ENCODE results near the gene EIF4A2. TPM values are rescaled to one million over a fixed set of nuclear protein-coding genes. Genes with fewer than 3 reads are reported as not detected.

The EIF4A2 gene
- total RNA-seq, 1 donor from 2014 or later: 364 TPM

DNA sequence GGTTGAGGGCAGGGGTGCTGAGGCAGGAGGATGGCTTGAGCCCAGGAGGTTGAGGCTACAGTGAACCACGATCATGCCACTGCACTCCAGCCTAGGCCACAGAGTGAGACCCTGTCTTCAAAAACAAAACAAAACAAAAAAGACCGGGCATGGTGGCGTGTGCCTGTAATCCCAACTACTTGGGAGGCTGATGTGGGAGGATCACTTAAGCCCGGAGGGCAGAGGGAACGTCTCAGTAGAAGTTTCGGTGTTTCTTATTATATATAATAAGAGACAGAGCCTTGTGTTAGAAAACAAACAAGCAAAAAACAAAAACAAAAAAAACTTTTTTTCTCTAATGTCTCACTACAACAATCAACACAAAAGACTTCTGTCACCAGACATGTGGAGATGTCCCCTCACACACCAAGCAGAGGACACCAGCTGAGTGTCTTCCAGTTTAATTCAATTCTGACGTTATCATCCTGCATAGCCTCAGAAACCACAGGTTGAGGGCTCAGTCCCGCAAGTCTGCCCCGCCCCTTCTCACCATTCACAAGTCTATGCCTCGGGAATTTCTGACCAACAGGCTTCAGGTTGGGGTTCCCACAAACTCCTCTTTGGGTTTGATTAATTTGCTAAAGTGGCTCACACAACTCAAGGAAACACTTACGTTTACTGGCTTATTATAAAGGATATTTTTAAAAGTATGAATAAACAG lies 24.0 kb upstream of the EIF4A2 start:
- Mint-ChIP-seq H3K4me3 (no peak overlapping the region), H3K4me1 (no peaks in the 10 kb centered on the region), H3K27ac (ENCODE audit: unreplicated experiment) (no peak overlapping the region), H3K9me3 (no peaks in the 10 kb centered on the region), H3K27me3 (ENCODE audit: low read depth) (peaks cover 8% of the 10 kb centered on the region), H3K36me3 (ENCODE audit: low read depth) (no peaks in the 10 kb centered on the region)
- TF ChIP-seq, protein P1, sequence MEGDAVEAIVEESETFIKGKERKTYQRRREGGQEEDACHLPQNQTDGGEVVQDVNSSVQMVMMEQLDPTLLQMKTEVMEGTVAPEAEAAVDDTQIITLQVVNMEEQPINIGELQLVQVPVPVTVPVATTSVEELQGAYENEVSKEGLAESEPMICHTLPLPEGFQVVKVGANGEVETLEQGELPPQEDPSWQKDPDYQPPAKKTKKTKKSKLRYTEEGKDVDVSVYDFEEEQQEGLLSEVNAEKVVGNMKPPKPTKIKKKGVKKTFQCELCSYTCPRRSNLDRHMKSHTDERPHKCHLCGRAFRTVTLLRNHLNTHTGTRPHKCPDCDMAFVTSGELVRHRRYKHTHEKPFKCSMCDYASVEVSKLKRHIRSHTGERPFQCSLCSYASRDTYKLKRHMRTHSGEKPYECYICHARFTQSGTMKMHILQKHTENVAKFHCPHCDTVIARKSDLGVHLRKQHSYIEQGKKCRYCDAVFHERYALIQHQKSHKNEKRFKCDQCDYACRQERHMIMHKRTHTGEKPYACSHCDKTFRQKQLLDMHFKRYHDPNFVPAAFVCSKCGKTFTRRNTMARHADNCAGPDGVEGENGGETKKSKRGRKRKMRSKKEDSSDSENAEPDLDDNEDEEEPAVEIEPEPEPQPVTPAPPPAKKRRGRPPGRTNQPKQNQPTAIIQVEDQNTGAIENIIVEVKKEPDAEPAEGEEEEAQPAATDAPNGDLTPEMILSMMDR (conservative IDR thresholded peaks at IDR 0.05): no peak
- DNase-seq (ENCODE audit: low read depth, low spot score): no peak

DNA sequence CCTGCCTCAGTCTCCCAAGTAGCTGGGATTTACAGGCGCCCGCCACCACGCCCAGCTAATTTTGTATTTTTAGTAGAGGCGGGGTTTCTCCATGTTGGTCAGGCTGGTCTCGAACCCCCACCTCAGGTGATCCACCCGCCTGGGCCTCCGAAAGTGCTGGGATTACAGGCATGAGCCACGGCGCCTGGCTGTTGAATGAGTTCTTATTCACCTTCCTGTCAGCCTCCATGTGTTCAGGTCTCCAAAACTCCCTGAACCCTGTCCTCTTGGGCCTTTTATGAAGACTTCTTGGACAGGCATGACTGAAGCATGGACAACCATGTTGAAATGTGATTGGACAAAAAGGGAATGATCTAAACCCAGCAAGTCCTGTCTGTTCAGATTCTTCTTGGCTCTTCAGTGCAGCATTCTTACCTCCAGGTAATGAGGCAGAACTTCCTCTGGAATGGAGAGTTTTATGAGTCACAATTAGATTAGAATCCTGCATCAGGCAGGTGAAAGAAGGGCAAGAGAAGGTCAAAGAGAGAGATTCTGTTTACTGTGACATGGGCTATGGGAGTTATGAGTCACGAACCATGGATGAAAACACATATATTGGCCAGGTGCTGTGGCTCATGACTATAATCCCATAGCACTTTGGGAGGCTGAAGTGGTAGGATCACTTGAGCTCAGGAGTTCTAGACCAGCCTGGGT lies 23.1 kb upstream of the EIF4A2 start:
- TF ChIP-seq, protein P1 (conservative IDR thresholded peaks at IDR 0.05): no peak
- no peak overlapping the region for H3K4me3 Mint-ChIP-seq
- no peaks in the 10 kb centered on the region for H3K9me3 Mint-ChIP-seq
- H3K36me3 Mint-ChIP-seq (ENCODE audit: low read depth): no peaks in the 10 kb centered on the region
- no peak for DNase-seq (ENCODE audit: low read depth, low spot score)
- peaks cover 4% of the 10 kb centered on the region for H3K27me3 Mint-ChIP-seq (ENCODE audit: low read depth)
- H3K4me1 Mint-ChIP-seq: no peaks in the 10 kb centered on the region
- H3K27ac Mint-ChIP-seq (ENCODE audit: unreplicated experiment): no peak overlapping the region

DNA sequence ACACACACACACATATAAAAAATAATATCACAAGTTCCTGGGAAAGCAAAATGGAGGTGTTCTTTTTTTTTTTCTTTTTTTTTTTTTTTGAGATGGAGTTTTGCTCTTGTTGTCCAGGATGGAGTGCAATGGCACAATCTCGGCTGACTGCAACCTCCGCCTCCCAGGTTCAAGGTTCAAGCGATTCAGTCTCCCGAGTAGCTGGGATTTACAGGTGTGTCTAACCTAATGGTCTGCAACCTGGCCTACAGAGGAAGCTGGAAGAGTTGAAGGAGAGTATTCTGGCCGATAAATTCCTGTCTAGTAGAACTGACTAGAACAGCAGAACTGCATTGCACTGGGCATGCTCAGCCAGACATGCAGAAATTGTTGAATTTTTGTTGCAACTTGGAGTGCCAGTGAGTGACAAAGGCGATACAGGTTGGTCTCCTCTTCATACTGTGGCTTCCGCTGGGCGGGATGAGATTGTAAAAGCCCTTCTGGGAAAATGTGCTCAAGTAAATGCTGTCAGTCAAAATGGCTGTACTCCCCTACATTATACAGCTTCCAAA lies 22.4 kb upstream of the EIF4A2 start:
- no peak overlapping the region for H3K27ac Mint-ChIP-seq (ENCODE audit: unreplicated experiment)

DNA sequence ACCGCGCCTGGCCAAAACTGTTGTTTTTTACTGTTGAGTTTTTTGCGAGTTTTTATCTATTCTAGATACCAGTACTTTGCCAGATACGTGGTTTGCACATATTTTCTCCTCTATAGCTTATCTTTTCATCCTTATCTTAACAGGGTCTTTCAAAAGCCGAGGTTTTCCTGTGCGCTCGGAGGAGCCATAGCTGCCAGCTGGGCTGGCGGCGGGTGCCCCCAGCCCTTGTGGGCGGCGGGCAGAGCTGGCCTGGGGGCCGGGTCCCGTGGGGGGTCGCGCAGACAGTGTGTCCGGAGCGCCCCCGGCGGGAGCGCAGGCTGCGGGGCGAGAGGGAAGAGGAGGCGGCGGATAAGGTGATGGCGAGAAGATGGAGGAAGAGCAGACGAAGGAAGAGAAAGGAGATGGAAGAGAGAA lies 11.1 kb upstream of the EIF4A2 start:
- no peaks in the 10 kb centered on the region for H3K9me3 Mint-ChIP-seq
- H3K36me3 Mint-ChIP-seq (ENCODE audit: low read depth): no peaks in the 10 kb centered on the region
- H3K4me3 Mint-ChIP-seq: peak overlapping the region; percentile 66
- H3K27me3 Mint-ChIP-seq (ENCODE audit: low read depth): no peaks in the 10 kb centered on the region
- TF ChIP-seq, protein P1 (conservative IDR thresholded peaks at IDR 0.05): no peak
- H3K27ac Mint-ChIP-seq (ENCODE audit: unreplicated experiment): no peak overlapping the region
- DNase-seq (ENCODE audit: low read depth, low spot score): no peak
- H3K4me1 Mint-ChIP-seq: peaks cover 11% of the 10 kb centered on the region

More for the DNA sequence above, 22.4 kb upstream of the EIF4A2 start:
- Mint-ChIP-seq H3K27me3 (ENCODE audit: low read depth) (peaks cover 3% of the 10 kb centered on the region), H3K9me3 (no peaks in the 10 kb centered on the region), H3K4me1 (no peaks in the 10 kb centered on the region), H3K4me3 (no peak overlapping the region), H3K36me3 (ENCODE audit: low read depth) (no peaks in the 10 kb centered on the region)
- TF ChIP-seq, protein P1 (conservative IDR thresholded peaks at IDR 0.05): no peak
- no peak for DNase-seq (ENCODE audit: low read depth, low spot score)

DNA sequence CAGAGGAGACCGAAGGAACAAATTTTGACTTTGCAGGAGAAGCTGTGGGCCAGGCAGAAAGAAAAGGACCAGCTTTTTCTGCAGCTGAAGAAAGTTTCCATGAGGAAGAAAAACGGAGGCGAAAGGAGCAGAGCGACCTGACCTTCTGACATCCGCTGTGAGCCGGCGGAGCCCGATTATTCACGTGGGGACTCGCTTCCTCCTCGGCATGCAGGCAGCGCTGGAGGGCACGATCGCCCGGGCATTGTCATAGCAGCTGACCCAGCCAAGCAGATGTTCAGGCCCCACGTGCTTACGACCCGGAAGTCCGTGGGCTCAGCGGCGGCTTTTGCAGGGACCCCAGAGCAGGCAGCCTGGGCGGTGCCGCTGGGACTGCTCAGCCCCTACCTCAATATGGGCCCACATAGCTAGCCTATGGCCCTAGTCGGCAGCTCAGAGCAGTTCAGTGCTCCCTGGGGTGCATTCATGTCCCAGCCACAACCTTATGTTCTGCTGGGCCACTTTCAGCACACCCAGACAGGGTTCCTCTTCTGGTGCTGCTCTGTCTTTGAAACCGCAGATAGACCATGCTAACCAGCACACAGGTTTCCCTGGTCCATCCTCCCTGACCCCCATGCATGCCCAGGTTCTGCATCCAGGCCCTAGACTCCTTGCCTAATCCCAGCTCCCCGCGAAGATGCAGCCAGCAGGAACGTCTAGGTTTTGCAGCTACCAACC lies 10.5 kb upstream of the EIF4A2 start:
- TF ChIP-seq, protein P1 (conservative IDR thresholded peaks at IDR 0.05): no peak
- Mint-ChIP-seq H3K4me1 (peaks cover 11% of the 10 kb centered on the region), H3K4me3 (peak overlapping the region; percentile 66), H3K27me3 (ENCODE audit: low read depth) (no peaks in the 10 kb centered on the region), H3K9me3 (no peaks in the 10 kb centered on the region), H3K27ac (ENCODE audit: unreplicated experiment) (no peak overlapping the region), H3K36me3 (ENCODE audit: low read depth) (no peaks in the 10 kb centered on the region)
- DNase-seq (ENCODE audit: low read depth, low spot score): peak; percentile 45
